Omental fat pad (tissue), 4 donors: ENCODE data around the gene OPHN1. TPM values are rescaled to one million over a fixed set of nuclear protein-coding genes. Genes with fewer than 3 reads are reported as not detected.

Experiments used
- ATAC-seq: fragments of 150-250 bp; one replicate; pipeline ENCODE4 v1.9.1; 2016; ENCODE audit warnings: mild to moderate bottlenecking, moderate library complexity; ENCODE audit not compliant: low FRiP score
- DNase-seq: peaks from one replicate; pipeline ENCODE4 v3.0.0-alpha.2; 2019; ENCODE audit warnings: low spot score
- CTCF ChIP-seq, 3 donors: fragments of 450-650 bp; IDR thresholded peaks; one replicate each; pipeline ENCODE4 v1.5.1; 2016 to 2017; ENCODE audit warnings: antibody characterized with exemption in 3 of 3, mild to moderate bottlenecking in 3 of 3, moderate library complexity in 2 of 3
- total RNA-seq, 4 donors: library from RNA; depleted of rRNA; stranded (reverse); fragments of >200 nt; gene quantifications; one replicate each; pipeline ENCODE4 v1.1.0, GENCODE V29; 2016

The OPHN1 gene
- total RNA-seq, 4 donors from 2014 or later = 5.3 to 24.1 (median 6.6) TPM

- ATAC-seq (no peak), DNase-seq (no peak)
- TF ChIP-seq CTCF (IDR thresholded peaks at IDR 0.05) = no peak
Observed at GRCh38 chrX:68428431-68428830, 4.9 kb downstream of the OPHN1 start.

- no peak for DNase-seq
- no peak for ATAC-seq
- no peak for TF ChIP-seq CTCF (IDR thresholded peaks at IDR 0.05)
Observed at GRCh38 chrX:68424719-68425118, 8.6 kb downstream of the OPHN1 start.

- DNase-seq = no peak
- TF ChIP-seq CTCF (IDR thresholded peaks at IDR 0.05) = no peak
- no peak for ATAC-seq
Observed at GRCh38 chrX:68422478-68422877, 10.8 kb downstream of the OPHN1 start.

- ATAC-seq (no peak), DNase-seq (no peak)
- no peak for TF ChIP-seq CTCF (IDR thresholded peaks at IDR 0.05)
Observed at GRCh38 chrX:68421636-68422035, 11.7 kb downstream of the OPHN1 start.

GRCh38 chrX:68420559-68420958 is 12.7 kb downstream of the OPHN1 start:
- DNase-seq (no peak), ATAC-seq (no peak)
- TF ChIP-seq CTCF (IDR thresholded peaks at IDR 0.05) = no peak

- DNase-seq (no peak), ATAC-seq (no peak)
- TF ChIP-seq CTCF (IDR thresholded peaks at IDR 0.05) = no peak
Observed at GRCh38 chrX:68419975-68420374, 13.3 kb downstream of the OPHN1 start.

GRCh38 chrX:68417651-68418050 is 15.6 kb downstream of the OPHN1 start:
- no peak for ATAC-seq
- no peak for DNase-seq
- TF ChIP-seq CTCF (IDR thresholded peaks at IDR 0.05) = no peak
